Neural crest cell (in vitro differentiated cells): ENCODE results near the gene ELAVL1. TPM values are rescaled to one million over a fixed set of nuclear protein-coding genes. Genes with fewer than 3 reads are reported as not detected.
A peak's percentile ranks its signal among the peaks of the same experiment; 100 is the strongest.

Source experiments
- DNase-seq: peaks from one replicate; pipeline ENCODE4 v3.0.0; 2021; ENCODE audit warnings: low read depth, mixed read lengths, low spot score
- H3K27ac Mint-ChIP-seq: one replicate; pipeline ENCODE4 v1.8.0; 2021; ENCODE audit warnings: mild to moderate bottlenecking, mixed read lengths; ENCODE audit not compliant: unreplicated experiment
- H3K27me3 Mint-ChIP-seq: 2 replicates; pipeline ENCODE4 v1.8.0; 2021; ENCODE audit warnings: low read depth, mild to moderate bottlenecking, mixed read lengths
- H3K36me3 Mint-ChIP-seq: 2 replicates; pipeline ENCODE4 v1.8.0; 2021; ENCODE audit warnings: low read depth, mild to moderate bottlenecking, mixed read lengths
- H3K4me1 Mint-ChIP-seq: 2 replicates; pipeline ENCODE4 v1.8.0; 2021; ENCODE audit warnings: mixed read lengths
- H3K4me3 Mint-ChIP-seq: one replicate; pipeline ENCODE4 v1.8.0; 2021; ENCODE audit warnings: mild to moderate bottlenecking, mixed read lengths
- H3K9me3 Mint-ChIP-seq: 2 replicates; pipeline ENCODE4 v1.8.0; 2021; ENCODE audit warnings: mixed read lengths
- CTCF ChIP-seq: fragments of 200-600 bp; sonication (generic); conservative IDR thresholded peaks from 2 replicates; pipeline ENCODE4 v1.5.0; 2021; ENCODE audit warnings: antibody characterized with exemption, mild to moderate bottlenecking
- total RNA-seq: library from RNA; stranded (reverse); gene quantifications from 2 replicates; pipeline ENCODE4 v1.2.1, GENCODE V29; 2021

Gene ELAVL1
- total RNA-seq, 1 donor from 2014 or later, result 209 TPM

GRCh38 chr19:7928741-7929701 is 76.4 kb downstream of the ELAVL1 start:
- Mint-ChIP-seq H3K4me3 (peak overlapping the region; percentile 76), H3K27me3 (peaks cover 8% of the 10 kb centered on the region), H3K9me3 (no peaks in the 10 kb centered on the region), H3K36me3 (no peaks in the 10 kb centered on the region), H3K4me1 (peaks cover 19% of the 10 kb centered on the region), H3K27ac (peak overlapping the region; percentile 12)
- peak; percentile 56 for TF ChIP-seq CTCF
- DNase-seq, result peak; percentile 42

- H3K27ac Mint-ChIP-seq, result no peak overlapping the region
- peak overlapping the region; percentile 73 for H3K4me3 Mint-ChIP-seq
- TF ChIP-seq CTCF, result no peak
- H3K4me1 Mint-ChIP-seq, result peaks cover 19% of the 10 kb centered on the region
- no peak for DNase-seq
- H3K27me3 Mint-ChIP-seq, result peaks cover 8% of the 10 kb centered on the region
- no peaks in the 10 kb centered on the region for H3K9me3 Mint-ChIP-seq
- no peaks in the 10 kb centered on the region for H3K36me3 Mint-ChIP-seq
Measured at GRCh38 chr19:7928334-7928706, 77.1 kb downstream of the ELAVL1 start.

GRCh38 chr19:7927605-7928333 is 77.7 kb downstream of the ELAVL1 start:
- no peak overlapping the region for H3K27ac Mint-ChIP-seq
- H3K27me3 Mint-ChIP-seq, result peaks cover 8% of the 10 kb centered on the region
- H3K36me3 Mint-ChIP-seq, result no peaks in the 10 kb centered on the region
- no peak for TF ChIP-seq CTCF
- H3K4me1 Mint-ChIP-seq, result peaks cover 19% of the 10 kb centered on the region
- no peaks in the 10 kb centered on the region for H3K9me3 Mint-ChIP-seq
- no peak for DNase-seq
- peak overlapping the region; percentile 73 for H3K4me3 Mint-ChIP-seq

GRCh38 chr19:7926727-7927604 is 78.5 kb downstream of the ELAVL1 start:
- H3K4me3 Mint-ChIP-seq, result peak overlapping the region; percentile 93
- H3K27me3 Mint-ChIP-seq, result peaks cover 8% of the 10 kb centered on the region

More at GRCh38 chr19:7926727-7927604, 78.5 kb downstream of the ELAVL1 start:
- H3K27ac Mint-ChIP-seq, result peak overlapping the region; percentile 43
- peaks cover 19% of the 10 kb centered on the region for H3K4me1 Mint-ChIP-seq
- no peak for TF ChIP-seq CTCF
- H3K36me3 Mint-ChIP-seq, result no peaks in the 10 kb centered on the region
- H3K9me3 Mint-ChIP-seq, result no peaks in the 10 kb centered on the region
- DNase-seq, result no peak
